ENCODE data around the gene MOCS1.

MOCS1 gene

DNA sequence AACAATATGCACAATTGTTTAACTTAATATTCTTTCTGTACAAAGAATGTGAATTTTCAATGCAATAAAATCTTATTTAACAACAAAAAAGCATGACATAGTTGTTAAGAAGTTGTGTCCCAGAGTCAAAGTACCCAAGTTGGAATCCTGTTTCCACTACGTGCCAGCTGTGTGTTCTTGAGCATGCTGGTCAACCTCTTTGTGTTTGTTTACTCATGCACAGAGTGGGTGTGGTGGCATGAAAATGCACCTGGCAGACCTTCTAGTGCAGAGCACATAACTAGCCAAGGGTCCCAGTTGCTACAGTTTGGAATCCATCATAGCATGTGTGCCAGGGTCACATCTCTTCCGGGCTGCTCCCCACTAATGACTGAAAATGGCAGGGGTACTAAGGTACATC lies 24.7 kb upstream of the MOCS1 start:
- no peak for TF ChIP-seq ZNF274 (IDR thresholded peaks at IDR 0.05; ENCODE audit: low read depth, low read length)
- no peak overlapping the region for H3K4me3 ChIP-seq (ENCODE audit: low read length)

GRCh38 chr6:39956936-39957335 lies 22.7 kb upstream of the MOCS1 start:
- H3K4me3 ChIP-seq (ENCODE audit: low read length) = no peak overlapping the region
- TF ChIP-seq ZNF274 (IDR thresholded peaks at IDR 0.05; ENCODE audit: low read depth, low read length) = no peak

- TF ChIP-seq ZNF274 (IDR thresholded peaks at IDR 0.05; ENCODE audit: low read depth, low read length) = no peak
These were observed 18.9 kb upstream of the MOCS1 start for GRCh38 chr6:39953076-39953618.

GRCh38 chr6:39952167-39952566 lies 17.9 kb upstream of the MOCS1 start:
- TF ChIP-seq ZNF274 (IDR thresholded peaks at IDR 0.05; ENCODE audit: low read depth, low read length) = no peak
- no peak overlapping the region for H3K4me3 ChIP-seq (ENCODE audit: low read length)

More at GRCh38 chr6:39953076-39953618, 18.9 kb upstream of the MOCS1 start:
- H3K4me3 ChIP-seq (ENCODE audit: low read length) = no peak overlapping the region

- TF ChIP-seq ZNF274 (IDR thresholded peaks at IDR 0.05; ENCODE audit: low read depth, low read length) = no peak
These were observed 17.5 kb upstream of the MOCS1 start for GRCh38 chr6:39951716-39952115.

GRCh38 chr6:39951191-39951590 lies 16.9 kb upstream of the MOCS1 start:
- TF ChIP-seq ZNF274 (IDR thresholded peaks at IDR 0.05; ENCODE audit: low read depth, low read length) = no peak
- no peak overlapping the region for H3K4me3 ChIP-seq (ENCODE audit: low read length)

More at GRCh38 chr6:39951716-39952115, 17.5 kb upstream of the MOCS1 start:
- H3K4me3 ChIP-seq (ENCODE audit: low read length) = no peak overlapping the region

- TF ChIP-seq ZNF274 (IDR thresholded peaks at IDR 0.05; ENCODE audit: low read depth, low read length) = no peak
- no peak overlapping the region for H3K4me3 ChIP-seq (ENCODE audit: low read length)
These were observed 16.0 kb upstream of the MOCS1 start for GRCh38 chr6:39950125-39950720.

DNA sequence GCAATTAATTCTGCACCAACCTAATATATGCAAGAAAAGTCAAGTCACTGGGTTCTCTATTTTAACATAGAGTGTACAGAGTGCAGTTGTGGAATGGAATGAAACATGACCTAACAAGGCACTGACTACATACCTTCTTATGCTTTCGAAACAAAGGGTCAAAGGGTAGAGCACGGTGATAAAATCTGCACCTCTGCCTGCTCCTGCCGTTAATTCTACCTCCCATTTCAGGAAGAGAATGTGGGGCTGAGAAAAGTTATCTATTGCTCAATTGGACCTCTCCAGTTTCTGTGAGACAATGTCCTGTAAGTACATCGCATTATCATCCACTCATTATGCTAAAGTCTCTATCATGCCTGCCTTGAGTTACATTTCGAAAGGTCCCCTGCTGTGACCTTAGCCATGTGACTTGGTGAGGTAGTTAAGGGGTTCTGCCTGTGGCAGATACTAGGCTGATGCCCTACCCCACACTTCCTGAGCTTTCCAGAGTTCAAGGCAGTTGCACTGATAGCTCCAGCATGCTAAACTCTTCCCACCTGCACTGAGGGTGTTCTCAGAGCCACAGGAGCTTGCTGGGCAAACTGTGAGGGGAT lies 14.0 kb upstream of the MOCS1 start:
- H3K4me3 ChIP-seq (ENCODE audit: low read length) = no peak overlapping the region

GRCh38 chr6:39947611-39948068 lies 13.4 kb upstream of the MOCS1 start:
- no peak overlapping the region for H3K4me3 ChIP-seq (ENCODE audit: low read length)
- TF ChIP-seq ZNF274 (IDR thresholded peaks at IDR 0.05; ENCODE audit: low read depth, low read length) = no peak

More for the DNA sequence above, 14.0 kb upstream of the MOCS1 start:
- no peak for TF ChIP-seq ZNF274 (IDR thresholded peaks at IDR 0.05; ENCODE audit: low read depth, low read length)

DNA sequence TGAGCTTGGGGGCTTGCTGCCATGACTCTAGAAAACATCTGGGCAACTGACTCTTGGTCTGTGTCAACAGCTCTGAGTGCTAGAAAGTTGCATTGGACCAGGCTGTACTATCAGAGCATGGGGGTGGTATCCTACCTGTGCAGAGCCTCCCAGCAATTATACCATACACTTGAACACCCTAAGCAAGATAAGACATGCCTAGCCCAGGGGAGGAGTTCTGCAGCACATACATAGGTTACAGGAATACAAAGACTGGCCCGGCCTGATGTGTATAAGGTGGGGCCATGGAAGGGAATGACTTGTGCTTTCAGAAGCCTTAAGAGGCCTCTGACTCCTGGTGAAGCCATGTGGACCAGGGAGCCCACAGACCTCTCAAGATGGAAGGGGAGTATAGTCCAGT lies 11.4 kb upstream of the MOCS1 start:
- no peak overlapping the region for H3K4me3 ChIP-seq (ENCODE audit: low read length)
- no peak for TF ChIP-seq ZNF274 (IDR thresholded peaks at IDR 0.05; ENCODE audit: low read depth, low read length)

- no peak overlapping the region for H3K4me3 ChIP-seq (ENCODE audit: low read length)
- TF ChIP-seq ZNF274 (IDR thresholded peaks at IDR 0.05; ENCODE audit: low read depth, low read length) = no peak
These were observed 8.8 kb upstream of the MOCS1 start for GRCh38 chr6:39942903-39943580.

GRCh38 chr6:39941820-39942219 lies 7.6 kb upstream of the MOCS1 start:
- H3K4me3 ChIP-seq (ENCODE audit: low read length) = no peak overlapping the region
- no peak for TF ChIP-seq ZNF274 (IDR thresholded peaks at IDR 0.05; ENCODE audit: low read depth, low read length)

GRCh38 chr6:39941138-39941537 lies 6.9 kb upstream of the MOCS1 start:
- TF ChIP-seq ZNF274 (IDR thresholded peaks at IDR 0.05; ENCODE audit: low read depth, low read length) = no peak
- no peak overlapping the region for H3K4me3 ChIP-seq (ENCODE audit: low read length)

DNA sequence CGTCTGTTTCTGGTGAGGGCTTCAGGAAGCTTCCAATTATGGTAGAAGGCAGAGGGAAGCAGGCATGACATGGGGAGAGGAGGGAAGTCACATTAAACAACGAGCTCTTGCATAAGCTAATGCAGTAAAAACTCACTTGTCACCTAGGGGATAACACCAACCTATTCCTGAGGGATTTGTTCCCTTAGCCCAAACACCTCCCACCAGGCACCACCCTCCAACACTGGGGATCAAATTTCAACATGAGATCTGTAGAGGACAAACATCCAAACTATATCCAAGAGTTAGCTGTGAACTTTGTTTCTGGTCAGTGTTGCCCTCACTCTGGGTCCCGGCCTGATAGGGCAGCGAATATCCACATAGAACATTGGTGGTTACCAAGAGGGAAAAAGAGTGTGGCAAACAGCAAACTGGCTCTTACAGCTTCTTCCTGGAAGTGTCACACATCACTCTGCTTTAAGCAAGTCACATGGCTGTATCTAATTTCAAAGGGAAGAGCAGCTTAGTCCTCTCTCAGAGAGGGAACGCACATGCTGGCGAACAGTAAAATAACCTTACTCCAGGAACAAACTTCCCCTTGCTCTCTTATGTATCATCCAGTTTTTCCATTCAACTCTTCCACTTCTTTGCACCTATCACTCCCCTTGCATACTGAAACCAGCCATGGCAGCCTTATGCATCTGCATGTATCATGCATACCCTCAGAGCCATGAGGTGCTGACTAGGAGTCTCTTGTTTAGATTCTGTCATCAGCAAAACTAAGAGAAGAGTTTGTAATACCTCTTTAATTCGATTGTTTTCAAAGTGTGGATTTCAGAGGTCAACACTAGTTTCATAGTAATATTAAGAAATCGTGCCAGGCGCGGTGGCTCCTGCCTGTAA lies 4.8 kb upstream of the MOCS1 start:
- no peak for TF ChIP-seq ZNF274 (IDR thresholded peaks at IDR 0.05; ENCODE audit: low read depth, low read length)

More for the DNA sequence above, 4.8 kb upstream of the MOCS1 start:
- H3K4me3 ChIP-seq (ENCODE audit: low read length) = no peak overlapping the region
